K562 (cell line): ENCODE data around the gene WT1. TPM values are rescaled to one million over a fixed set of nuclear protein-coding genes. Genes with fewer than 3 reads are reported as not detected.
A peak's percentile ranks its signal among the peaks of the same experiment; 100 is the strongest.

Source experiments
- CBX1 ChIP-seq: sonication (generic); IDR thresholded peaks from 2 replicates; pipeline ENCODE4 v1.6.1; 2016; ENCODE audit warnings: antibody characterized with exemption, low read depth, mild to moderate bottlenecking
- COPS2 ChIP-seq: fragments of 450-650 bp; conservative IDR thresholded peaks from 2 replicates; pipeline ENCODE4 v1.6.1; 2016; ENCODE audit warnings: mild to moderate bottlenecking, moderate library complexity
- HDAC3 ChIP-seq: fragments of 450-650 bp; IDR thresholded peaks from 2 replicates; pipeline ENCODE4 v1.6.1; 2018; ENCODE audit warnings: borderline replicate concordance, mild to moderate bottlenecking, moderate library complexity; ENCODE audit not compliant: partially characterized antibody
- KAT8 ChIP-seq: fragments of 450-650 bp; IDR thresholded peaks from 2 replicates; pipeline ENCODE4 v1.6.1; 2016; ENCODE audit warnings: low read depth, mild to moderate bottlenecking
- KLF10 ChIP-seq: fragments of 250-450 bp; sonication (Bioruptor Pico); IDR thresholded peaks from 2 replicates; pipeline ENCODE4 v1.6.1; 2021; ENCODE audit warnings: matching md5 sums
- NCOA1 ChIP-seq: fragments of 450-650 bp; IDR thresholded peaks from 2 replicates; pipeline ENCODE4 v1.6.1; 2016; ENCODE audit warnings: low read depth
- NR2C1 ChIP-seq, 2 experiments: fragments of 450-650 bp; IDR thresholded peaks; 2 replicates each; pipeline ENCODE4 v1.6.1; 2017; ENCODE audit warnings: mild to moderate bottlenecking in 2 of 2, antibody characterized with exemption in 1 of 2, inconsistent platforms in 1 of 2, missing compliant biosample characterization in 1 of 2, missing genetic modification characterization in 1 of 2
- SAP30 ChIP-seq: fragments of 200-600 bp; sonication (generic); IDR thresholded peaks from 2 replicates; pipeline ENCODE4 v1.6.1; 2012; ENCODE audit warnings: borderline replicate concordance, low read depth, mild to moderate bottlenecking, moderate library complexity, low read length, control low read depth, inconsistent platforms; ENCODE audit not compliant: insufficient read depth, poor library complexity, severe bottlenecking
- ZFP1 ChIP-seq: fragments of 450-650 bp; formaldehyde crosslinking; IDR thresholded peaks from 2 replicates; pipeline ENCODE4 v1.4.0; 2020; ENCODE audit warnings: mild to moderate bottlenecking, mixed read lengths
- ZFPM2 ChIP-seq: fragments of 250-450 bp; sonication (Bioruptor Pico); IDR thresholded peaks from 2 replicates; pipeline ENCODE4 v1.5.1; 2022; ENCODE audit warnings: mild to moderate bottlenecking
- ZKSCAN8 ChIP-seq: fragments of 200-800 bp; sonication (Bioruptor generic); IDR thresholded peaks from 2 replicates; pipeline ENCODE4 v1.6.1; 2016; ENCODE audit warnings: missing genetic modification characterization, missing compliant biosample characterization
- ZNF551 ChIP-seq: fragments of 250-450 bp; sonication (Bioruptor Pico); IDR thresholded peaks from 2 replicates; pipeline ENCODE4 v1.5.0; 2021; ENCODE audit warnings: mild to moderate bottlenecking, moderate library complexity
- ZZZ3 ChIP-seq: fragments of 450-650 bp; IDR thresholded peaks from 2 replicates; pipeline ENCODE4 v1.6.1; 2016; ENCODE audit warnings: antibody characterized with exemption, mild to moderate bottlenecking, moderate library complexity
- polyA plus RNA-seq, 8 experiments: library from polyadenylated mRNA; depleted of rRNA in 4 of 8; stranded (reverse) in 5 of 8; unstranded in 3 of 8; fragments of >200 nt; fragmentation: Nextera tagmentation in 2 of 8; fragmentation: Illumina TruSeq in 1 of 8; extraction: Ambion mirVana in 2 of 8; extraction: Trizol in 1 of 8; gene quantifications; 2 replicates each; pipeline versions ENCODE4 v1.2.1 to v1.2.3, GENCODE V29; 2011 to 2014; ENCODE audit warnings: inconsistent platforms in 1 of 8, missing spikeins in 1 of 8
- total RNA-seq, 7 experiments: library from RNA; depleted of rRNA in 6 of 7; stranded (reverse); fragments of >200 nt in 6 of 7; fragmentation: Illumina TruSeq in 2 of 7; extraction: Trizol in 2 of 7; gene quantifications; 2 replicates each; pipeline versions ENCODE4 v1.2.1 to v1.2.3, GENCODE V29; 2011 to 2021; ENCODE audit warnings: low replicate concordance in 1 of 7
- TF ChIP-seq, protein P1 (sequence below): fragments of 200-800 bp; sonication (Bioruptor generic); IDR thresholded peaks from 2 replicates; pipeline ENCODE4 v1.6.1; 2016; ENCODE audit warnings: missing genetic modification characterization, missing compliant biosample characterization
- TF ChIP-seq, protein P2 (sequence below): IDR thresholded peaks from 3 replicates; pipeline ENCODE4 v1.6.1; 2011; ENCODE audit warnings: borderline replicate concordance, mild to moderate bottlenecking; ENCODE audit not compliant: insufficient read length, insufficient read depth
- TF ChIP-seq, protein P3 (sequence below): sonication (generic); formaldehyde crosslinking; IDR thresholded peaks from 2 replicates; pipeline ENCODE4 v1.8.0; 2022; ENCODE audit warnings: mild to moderate bottlenecking, missing genetic modification reagents
- TF ChIP-seq, protein P4 (sequence below): sonication (generic); formaldehyde crosslinking; IDR thresholded peaks from 2 replicates; pipeline ENCODE4 v1.8.1; 2022; ENCODE audit warnings: missing genetic modification reagents

The WT1 gene
- total and polyA plus RNA-seq, 9 of the 15 experiments (the other 6 are each of a cell fraction or from before 2014, with no cell fraction given) = 7.1 to 33.8 (median 19.4) TPM

DNA sequence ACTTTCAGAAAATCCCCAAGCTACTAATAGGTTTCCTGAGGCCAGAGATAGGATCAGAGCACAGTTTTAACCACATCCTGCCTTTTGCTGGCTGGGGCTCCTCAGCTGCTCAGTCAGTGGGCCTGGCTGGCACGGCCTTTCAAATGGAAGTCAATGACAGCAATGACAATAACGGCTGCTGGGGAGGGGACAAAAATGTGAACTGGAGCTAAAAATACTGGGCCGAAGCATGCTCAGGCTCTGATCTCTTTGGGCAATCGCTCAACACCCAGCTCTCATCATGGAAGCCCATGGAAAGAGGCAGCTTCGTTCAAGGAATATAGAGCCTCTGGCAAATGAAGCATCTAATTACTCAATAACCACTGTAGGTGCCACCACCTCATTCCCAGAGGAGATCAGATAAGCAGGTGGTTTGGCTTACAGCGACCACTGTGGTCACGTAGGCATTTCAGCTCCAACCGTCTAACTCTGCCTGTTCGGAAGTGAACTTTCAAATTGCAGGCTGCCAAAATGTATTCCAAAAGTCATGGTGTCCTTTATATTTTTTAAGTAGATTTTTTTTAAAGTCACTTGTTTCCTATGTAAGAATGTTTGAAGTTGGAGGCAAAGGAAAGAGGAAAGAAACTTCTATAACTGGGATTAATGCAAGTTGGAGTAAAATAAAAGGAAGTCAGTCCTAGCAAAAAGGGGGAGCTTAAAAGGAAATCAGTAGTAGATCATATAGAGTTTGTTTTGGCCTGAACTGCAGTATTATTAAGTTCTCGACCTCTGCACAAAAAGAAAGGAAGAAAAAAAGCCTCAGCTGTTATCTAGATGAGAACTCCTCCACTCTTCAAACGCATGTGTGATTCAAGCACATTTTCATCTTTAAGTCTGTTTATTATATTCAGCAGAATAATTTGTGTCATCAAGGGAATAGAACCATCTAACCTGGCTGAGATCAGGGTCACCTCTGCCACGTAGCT lies 14.1 kb downstream of the WT1 start (continued):
- TF ChIP-seq ZFPM2 (CRISPR knock-in tag) = no peak
- TF ChIP-seq, protein P1, sequence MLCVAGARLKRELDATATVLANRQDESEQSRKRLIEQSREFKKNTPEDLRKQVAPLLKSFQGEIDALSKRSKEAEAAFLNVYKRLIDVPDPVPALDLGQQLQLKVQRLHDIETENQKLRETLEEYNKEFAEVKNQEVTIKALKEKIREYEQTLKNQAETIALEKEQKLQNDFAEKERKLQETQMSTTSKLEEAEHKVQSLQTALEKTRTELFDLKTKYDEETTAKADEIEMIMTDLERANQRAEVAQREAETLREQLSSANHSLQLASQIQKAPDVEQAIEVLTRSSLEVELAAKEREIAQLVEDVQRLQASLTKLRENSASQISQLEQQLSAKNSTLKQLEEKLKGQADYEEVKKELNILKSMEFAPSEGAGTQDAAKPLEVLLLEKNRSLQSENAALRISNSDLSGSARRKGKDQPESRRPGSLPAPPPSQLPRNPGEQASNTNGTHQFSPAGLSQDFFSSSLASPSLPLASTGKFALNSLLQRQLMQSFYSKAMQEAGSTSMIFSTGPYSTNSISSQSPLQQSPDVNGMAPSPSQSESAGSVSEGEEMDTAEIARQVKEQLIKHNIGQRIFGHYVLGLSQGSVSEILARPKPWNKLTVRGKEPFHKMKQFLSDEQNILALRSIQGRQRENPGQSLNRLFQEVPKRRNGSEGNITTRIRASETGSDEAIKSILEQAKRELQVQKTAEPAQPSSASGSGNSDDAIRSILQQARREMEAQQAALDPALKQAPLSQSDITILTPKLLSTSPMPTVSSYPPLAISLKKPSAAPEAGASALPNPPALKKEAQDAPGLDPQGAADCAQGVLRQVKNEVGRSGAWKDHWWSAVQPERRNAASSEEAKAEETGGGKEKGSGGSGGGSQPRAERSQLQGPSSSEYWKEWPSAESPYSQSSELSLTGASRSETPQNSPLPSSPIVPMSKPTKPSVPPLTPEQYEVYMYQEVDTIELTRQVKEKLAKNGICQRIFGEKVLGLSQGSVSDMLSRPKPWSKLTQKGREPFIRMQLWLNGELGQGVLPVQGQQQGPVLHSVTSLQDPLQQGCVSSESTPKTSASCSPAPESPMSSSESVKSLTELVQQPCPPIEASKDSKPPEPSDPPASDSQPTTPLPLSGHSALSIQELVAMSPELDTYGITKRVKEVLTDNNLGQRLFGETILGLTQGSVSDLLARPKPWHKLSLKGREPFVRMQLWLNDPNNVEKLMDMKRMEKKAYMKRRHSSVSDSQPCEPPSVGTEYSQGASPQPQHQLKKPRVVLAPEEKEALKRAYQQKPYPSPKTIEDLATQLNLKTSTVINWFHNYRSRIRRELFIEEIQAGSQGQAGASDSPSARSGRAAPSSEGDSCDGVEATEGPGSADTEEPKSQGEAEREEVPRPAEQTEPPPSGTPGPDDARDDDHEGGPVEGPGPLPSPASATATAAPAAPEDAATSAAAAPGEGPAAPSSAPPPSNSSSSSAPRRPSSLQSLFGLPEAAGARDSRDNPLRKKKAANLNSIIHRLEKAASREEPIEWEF (CRISPR knock-in tag) = no peak
- TF ChIP-seq NR2C1 (IDR thresholded peaks at IDR 0.05) = no peak
- TF ChIP-seq NR2C1 (tag; IDR thresholded peaks at IDR 0.05) = no peak
- TF ChIP-seq ZZZ3 = no peak
- TF ChIP-seq, protein P2, sequence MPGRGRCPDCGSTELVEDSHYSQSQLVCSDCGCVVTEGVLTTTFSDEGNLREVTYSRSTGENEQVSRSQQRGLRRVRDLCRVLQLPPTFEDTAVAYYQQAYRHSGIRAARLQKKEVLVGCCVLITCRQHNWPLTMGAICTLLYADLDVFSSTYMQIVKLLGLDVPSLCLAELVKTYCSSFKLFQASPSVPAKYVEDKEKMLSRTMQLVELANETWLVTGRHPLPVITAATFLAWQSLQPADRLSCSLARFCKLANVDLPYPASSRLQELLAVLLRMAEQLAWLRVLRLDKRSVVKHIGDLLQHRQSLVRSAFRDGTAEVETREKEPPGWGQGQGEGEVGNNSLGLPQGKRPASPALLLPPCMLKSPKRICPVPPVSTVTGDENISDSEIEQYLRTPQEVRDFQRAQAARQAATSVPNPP = no peak
- no peak for TF ChIP-seq SAP30
- TF ChIP-seq ZKSCAN8 (CRISPR knock-in tag) = no peak; the same call in none of the 2 replicates
- TF ChIP-seq ZNF551 = no peak
- peak; percentile 60; the same call in 1 of the 2 replicates for TF ChIP-seq NCOA1
- TF ChIP-seq, protein P3, sequence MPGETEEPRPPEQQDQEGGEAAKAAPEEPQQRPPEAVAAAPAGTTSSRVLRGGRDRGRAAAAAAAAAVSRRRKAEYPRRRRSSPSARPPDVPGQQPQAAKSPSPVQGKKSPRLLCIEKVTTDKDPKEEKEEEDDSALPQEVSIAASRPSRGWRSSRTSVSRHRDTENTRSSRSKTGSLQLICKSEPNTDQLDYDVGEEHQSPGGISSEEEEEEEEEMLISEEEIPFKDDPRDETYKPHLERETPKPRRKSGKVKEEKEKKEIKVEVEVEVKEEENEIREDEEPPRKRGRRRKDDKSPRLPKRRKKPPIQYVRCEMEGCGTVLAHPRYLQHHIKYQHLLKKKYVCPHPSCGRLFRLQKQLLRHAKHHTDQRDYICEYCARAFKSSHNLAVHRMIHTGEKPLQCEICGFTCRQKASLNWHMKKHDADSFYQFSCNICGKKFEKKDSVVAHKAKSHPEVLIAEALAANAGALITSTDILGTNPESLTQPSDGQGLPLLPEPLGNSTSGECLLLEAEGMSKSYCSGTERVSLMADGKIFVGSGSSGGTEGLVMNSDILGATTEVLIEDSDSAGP (CRISPR knock-in tag) = no peak
- TF ChIP-seq ZFP1 (CRISPR knock-in tag) = 0 out of 2 replicates have a peak, but pooled peaks have one; percentile 20
- TF ChIP-seq COPS2 = no peak
- TF ChIP-seq HDAC3 = no peak
- TF ChIP-seq KLF10 = no peak
- TF ChIP-seq, protein P4, sequence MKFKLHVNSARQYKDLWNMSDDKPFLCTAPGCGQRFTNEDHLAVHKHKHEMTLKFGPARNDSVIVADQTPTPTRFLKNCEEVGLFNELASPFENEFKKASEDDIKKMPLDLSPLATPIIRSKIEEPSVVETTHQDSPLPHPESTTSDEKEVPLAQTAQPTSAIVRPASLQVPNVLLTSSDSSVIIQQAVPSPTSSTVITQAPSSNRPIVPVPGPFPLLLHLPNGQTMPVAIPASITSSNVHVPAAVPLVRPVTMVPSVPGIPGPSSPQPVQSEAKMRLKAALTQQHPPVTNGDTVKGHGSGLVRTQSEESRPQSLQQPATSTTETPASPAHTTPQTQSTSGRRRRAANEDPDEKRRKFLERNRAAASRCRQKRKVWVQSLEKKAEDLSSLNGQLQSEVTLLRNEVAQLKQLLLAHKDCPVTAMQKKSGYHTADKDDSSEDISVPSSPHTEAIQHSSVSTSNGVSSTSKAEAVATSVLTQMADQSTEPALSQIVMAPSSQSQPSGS = no peak
- TF ChIP-seq KAT8 = no peak
- TF ChIP-seq CBX1 = no peak
